Measurements from ENCODE around the gene ZNF526. TPM values are rescaled to one million over a fixed set of nuclear protein-coding genes. Genes with fewer than 3 reads are reported as not detected.

Gene ZNF526
- total and polyA plus RNA-seq, 9 of the 15 experiments (the other 6 are each of a cell fraction or from before 2014, with no cell fraction given) = 1.3 to 17.9 (median 6.2) TPM

DNA sequence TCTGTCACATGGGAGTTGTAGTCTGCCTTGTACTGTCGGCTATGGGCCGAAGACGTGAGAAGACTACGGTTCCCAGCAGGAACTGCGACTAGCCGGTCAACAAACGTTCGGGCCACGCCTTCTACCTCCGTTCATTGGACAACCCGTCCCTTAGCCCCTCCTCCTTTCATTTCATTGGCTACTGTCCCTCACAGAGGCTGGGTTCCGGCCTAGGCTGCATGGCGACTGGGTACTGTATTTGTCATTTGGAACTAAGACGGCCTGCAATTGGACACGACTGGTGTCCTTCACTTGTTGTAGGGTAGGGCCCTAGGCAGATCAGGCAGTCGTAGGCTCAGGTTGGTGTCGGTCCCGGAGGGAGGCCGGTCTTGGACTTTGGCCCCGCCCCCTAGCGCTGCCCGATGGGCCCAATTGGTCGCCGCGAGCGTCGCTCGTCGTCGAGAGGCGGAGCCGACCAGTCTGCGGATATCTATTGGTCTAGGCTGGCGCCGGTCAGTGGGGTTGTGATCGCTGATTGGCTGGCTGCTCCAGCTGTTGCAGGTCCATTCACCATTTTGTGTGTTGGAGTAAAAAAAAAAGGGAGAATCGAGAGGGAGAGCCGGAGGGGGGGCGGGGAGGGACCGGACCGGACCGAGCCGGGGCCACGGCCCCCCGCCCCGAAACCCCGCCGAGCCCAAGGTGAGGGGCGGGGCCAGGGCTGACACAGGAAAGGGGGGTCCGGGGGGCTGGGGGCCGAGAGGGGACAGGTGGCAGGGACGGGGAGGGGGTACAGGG, 48.8 kb downstream of the ZNF526 start, which contains the start of gene CIC (continued):
- TF ChIP-seq RBM14 (IDR thresholded peaks at IDR 0.05; ENCODE audit: borderline replicate concordance, insufficient read depth, low read depth, low read length) (no peak), ETV6 (IDR thresholded peaks at IDR 0.05; ENCODE audit: borderline replicate concordance in 1 of 2, low read depth in 2 of 2, low read length in 1 of 2) (no peak), ETV6 (CRISPR knock-in tag; IDR thresholded peaks at IDR 0.05; ENCODE audit: borderline replicate concordance) (no peak), ESRRA (IDR thresholded peaks at IDR 0.05; ENCODE audit: borderline replicate concordance, low read depth) (no peak), ZSCAN32 (CRISPR knock-in tag; IDR thresholded peaks at IDR 0.05) (no peak), NCOR1 (IDR thresholded peaks at IDR 0.05) (no peak), TEAD2 (tag; IDR thresholded peaks at IDR 0.05) (no peak), STAT5B (CRISPR knock-in tag; IDR thresholded peaks at IDR 0.05) (no peak), ETV1 (tag; conservative IDR thresholded peaks at IDR 0.05; ENCODE audit: low read depth) (no peak), SRSF7 (optimal IDR thresholded peaks at IDR 0.05; ENCODE audit: low read depth, low read length) (no peak), MAFK (IDR thresholded peaks at IDR 0.05; ENCODE audit: low read length) (no peak), NR2F6 (CRISPR knock-in tag; IDR thresholded peaks at IDR 0.05) (no peak), ZNF239 (CRISPR knock-in tag; IDR thresholded peaks at IDR 0.05) (no peak), PTRF (tag; IDR thresholded peaks at IDR 0.05) (no peak), ZNF507 (tag; conservative IDR thresholded peaks at IDR 0.05) (no peak)
- TF ChIP-seq, protein P1, sequence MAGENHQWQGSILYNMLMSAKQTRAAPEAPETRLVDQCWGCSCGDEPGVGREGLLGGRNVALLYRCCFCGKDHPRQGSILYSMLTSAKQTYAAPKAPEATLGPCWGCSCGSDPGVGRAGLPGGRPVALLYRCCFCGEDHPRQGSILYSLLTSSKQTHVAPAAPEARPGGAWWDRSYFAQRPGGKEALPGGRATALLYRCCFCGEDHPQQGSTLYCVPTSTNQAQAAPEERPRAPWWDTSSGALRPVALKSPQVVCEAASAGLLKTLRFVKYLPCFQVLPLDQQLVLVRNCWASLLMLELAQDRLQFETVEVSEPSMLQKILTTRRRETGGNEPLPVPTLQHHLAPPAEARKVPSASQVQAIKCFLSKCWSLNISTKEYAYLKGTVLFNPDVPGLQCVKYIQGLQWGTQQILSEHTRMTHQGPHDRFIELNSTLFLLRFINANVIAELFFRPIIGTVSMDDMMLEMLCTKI (IDR thresholded peaks at IDR 0.05; ENCODE audit: partially characterized antibody) = no peak
- TF ChIP-seq, protein P2, sequence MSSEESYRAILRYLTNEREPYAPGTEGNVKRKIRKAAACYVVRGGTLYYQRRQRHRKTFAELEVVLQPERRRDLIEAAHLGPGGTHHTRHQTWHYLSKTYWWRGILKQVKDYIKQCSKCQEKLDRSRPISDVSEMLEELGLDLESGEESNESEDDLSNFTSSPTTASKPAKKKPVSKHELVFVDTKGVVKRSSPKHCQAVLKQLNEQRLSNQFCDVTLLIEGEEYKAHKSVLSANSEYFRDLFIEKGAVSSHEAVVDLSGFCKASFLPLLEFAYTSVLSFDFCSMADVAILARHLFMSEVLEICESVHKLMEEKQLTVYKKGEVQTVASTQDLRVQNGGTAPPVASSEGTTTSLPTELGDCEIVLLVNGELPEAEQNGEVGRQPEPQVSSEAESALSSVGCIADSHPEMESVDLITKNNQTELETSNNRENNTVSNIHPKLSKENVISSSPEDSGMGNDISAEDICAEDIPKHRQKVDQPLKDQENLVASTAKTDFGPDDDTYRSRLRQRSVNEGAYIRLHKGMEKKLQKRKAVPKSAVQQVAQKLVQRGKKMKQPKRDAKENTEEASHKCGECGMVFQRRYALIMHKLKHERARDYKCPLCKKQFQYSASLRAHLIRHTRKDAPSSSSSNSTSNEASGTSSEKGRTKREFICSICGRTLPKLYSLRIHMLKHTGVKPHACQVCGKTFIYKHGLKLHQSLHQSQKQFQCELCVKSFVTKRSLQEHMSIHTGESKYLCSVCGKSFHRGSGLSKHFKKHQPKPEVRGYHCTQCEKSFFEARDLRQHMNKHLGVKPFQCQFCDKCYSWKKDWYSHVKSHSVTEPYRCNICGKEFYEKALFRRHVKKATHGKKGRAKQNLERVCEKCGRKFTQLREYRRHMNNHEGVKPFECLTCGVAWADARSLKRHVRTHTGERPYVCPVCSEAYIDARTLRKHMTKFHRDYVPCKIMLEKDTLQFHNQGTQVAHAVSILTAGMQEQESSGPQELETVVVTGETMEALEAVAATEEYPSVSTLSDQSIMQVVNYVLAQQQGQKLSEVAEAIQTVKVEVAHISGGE (CRISPR knock-in tag; IDR thresholded peaks at IDR 0.05) = no peak
- TF ChIP-seq, protein P3, sequence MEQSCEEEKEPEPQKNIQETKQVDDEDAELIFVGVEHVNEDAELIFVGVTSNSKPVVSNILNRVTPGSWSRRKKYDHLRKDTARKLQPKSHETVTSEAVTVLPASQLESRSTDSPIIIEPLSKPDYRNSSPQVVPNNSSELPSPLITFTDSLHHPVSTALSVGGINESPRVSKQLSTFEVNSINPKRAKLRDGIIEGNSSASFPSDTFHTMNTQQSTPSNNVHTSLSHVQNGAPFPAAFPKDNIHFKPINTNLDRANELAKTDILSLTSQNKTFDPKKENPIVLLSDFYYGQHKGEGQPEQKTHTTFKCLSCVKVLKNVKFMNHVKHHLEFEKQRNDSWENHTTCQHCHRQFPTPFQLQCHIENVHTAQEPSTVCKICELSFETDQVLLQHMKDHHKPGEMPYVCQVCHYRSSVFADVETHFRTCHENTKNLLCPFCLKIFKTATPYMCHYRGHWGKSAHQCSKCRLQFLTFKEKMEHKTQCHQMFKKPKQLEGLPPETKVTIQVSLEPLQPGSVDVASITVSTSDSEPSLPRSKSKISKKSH (CRISPR knock-in tag; IDR thresholded peaks at IDR 0.05) = no peak
- TF ChIP-seq, protein P4, sequence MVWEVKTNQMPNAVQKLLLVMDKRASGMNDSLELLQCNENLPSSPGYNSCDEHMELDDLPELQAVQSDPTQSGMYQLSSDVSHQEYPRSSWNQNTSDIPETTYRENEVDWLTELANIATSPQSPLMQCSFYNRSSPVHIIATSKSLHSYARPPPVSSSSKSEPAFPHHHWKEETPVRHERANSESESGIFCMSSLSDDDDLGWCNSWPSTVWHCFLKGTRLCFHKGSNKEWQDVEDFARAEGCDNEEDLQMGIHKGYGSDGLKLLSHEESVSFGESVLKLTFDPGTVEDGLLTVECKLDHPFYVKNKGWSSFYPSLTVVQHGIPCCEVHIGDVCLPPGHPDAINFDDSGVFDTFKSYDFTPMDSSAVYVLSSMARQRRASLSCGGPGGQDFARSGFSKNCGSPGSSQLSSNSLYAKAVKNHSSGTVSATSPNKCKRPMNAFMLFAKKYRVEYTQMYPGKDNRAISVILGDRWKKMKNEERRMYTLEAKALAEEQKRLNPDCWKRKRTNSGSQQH (CRISPR knock-in tag; IDR thresholded peaks at IDR 0.05) = no peak

All from K562 (cell line).